Measurements from ENCODE around the gene USP17L17.
"Not testable (repeated sequence)": the region's sequence is repeated elsewhere in the genome, so short reads cannot be mapped to it uniquely, and the experiment has no call there.

- TF ChIP-seq CTCF, POLR2A (IDR thresholded peaks at IDR 0.05): not testable (repeated sequence)
Measured at GRCh38 chr4:9253078-9253477, 9.4 kb downstream of the USP17L17 start, which contains the start of gene USP17L19.
